NCI-H345 treated with DMSO at 0.1 percent for 48 hours (cell line): Measurements from ENCODE around the gene COA5.

Source experiments
- DNase-seq: peaks from one replicate; lab custom pipeline; 2025; ENCODE audit not compliant: unreplicated experiment; lab: John Stamatoyannopoulos, UW

The COA5 gene

DNA sequence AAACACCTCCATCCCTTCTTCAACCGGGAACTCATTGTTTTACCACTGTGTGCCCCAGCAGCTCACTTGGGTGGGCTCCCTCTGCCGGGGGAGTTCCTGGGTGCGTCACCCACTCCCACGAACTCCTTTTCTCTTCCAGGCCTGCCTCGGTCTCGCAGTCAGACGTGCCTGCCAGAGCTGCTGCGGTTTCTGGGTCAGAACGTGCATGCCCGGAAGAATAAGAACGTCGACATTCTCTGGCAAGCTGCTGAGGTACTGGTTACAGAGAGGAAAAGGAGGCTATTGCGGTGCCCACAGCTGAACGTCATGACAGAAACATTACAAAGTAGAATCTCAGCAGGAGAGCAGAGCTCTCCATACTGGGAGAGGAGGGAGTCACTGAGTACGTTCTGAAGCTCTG is 35.6 kb downstream of the COA5 start:
- no peak for DNase-seq

GRCh38 chr2:98572211-98572610 is 36.1 kb downstream of the COA5 start:
- DNase-seq: no peak

DNA sequence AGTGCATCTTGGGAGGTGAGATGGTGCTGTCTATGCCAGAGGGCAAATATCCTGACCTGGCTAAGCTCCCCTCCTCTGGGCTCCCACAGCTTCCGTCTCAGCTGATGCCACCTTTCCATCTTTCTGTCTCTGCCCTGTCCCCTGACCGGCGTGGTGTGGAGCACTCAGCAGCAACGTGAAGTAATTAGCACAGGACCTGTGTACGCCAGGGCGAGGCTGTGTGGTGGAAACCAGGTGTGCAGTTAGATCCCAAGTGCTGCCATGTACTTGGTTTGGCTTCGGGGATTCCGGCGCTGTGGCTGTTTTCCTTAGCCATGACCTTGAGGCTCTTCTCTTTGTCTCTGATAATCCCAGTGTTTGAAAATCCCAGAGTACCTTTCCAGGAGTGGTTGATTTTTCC is 36.5 kb downstream of the COA5 start:
- DNase-seq: no peak

DNA sequence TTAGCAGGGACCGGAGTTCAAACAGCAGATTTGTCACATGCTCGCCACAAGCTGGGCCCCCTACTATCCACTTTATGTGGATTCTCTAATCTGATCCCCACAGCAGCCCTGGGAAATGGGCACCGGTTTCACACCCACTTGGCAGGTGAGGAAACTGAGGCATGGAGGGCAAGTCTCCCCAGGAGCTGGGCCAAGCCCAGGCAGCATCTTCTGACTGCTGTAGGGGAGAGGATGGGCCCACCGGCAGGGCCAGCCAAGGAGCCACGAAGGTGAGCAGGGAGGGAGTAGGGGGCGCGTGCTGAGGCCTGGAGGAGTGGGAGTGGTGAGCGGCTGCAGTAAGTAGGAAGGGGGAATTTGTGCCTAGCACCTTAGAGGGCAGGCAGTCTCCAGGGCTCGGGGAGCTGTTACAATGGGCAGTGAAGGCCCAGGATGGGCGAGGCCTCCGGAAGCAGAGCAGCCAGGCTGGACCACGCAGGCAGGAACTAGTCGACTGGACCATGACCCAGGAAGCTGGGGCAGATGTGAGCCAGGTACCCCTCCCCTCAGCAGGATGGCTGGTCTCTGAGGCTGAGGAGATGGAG is 37.1 kb downstream of the COA5 start:
- no peak for DNase-seq

- DNase-seq: no peak
These were observed 38.0 kb downstream of the COA5 start for GRCh38 chr2:98570356-98570755.

DNA sequence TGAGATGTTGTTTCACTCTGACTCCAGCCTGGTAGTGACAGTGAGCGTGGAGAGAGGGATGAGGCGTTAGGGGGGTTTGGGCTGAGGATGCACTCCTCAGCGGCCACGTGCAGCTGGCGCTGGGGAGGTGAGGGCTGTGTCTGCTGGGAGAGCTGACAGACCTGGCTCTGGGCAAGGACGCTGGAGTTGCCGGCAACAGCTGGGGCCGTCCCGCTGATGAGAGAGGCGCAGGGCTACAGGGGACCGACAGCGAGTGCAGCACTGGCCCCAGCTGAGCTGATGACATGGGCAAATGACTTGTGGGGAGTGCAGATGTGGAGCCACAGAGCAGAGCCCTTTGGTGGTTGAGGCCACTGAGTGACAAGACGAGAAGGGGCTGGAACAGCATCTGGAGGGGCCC is 38.4 kb downstream of the COA5 start:
- no peak for DNase-seq

- peak; percentile 12 for DNase-seq
These were observed 39.0 kb downstream of the COA5 start for GRCh38 chr2:98569197-98569793.

GRCh38 chr2:98568161-98568956 is 40.0 kb downstream of the COA5 start:
- no peak for DNase-seq

DNA sequence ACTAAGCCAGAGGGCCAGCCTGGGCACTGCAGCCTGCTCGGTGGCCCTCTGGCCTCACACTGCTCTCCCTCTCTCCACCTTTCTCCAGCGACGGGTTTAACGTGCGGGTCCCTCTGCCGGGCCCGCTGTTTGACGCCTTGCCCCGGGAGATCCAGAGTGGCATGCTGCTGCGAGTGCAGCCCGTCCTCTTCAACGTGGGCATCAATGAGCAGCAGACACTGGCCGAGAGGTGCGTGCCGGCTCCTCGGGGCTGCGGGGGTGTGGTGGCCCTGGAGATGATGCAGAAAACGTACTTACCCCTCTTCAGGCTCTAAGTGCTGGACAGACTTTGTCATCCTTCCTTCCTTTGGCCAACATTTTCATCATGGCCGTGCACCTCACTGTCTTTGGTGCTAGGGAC is 42.4 kb downstream of the COA5 start:
- DNase-seq: no peak

- no peak for DNase-seq
These were observed 42.9 kb downstream of the COA5 start for GRCh38 chr2:98565286-98565860.

DNA sequence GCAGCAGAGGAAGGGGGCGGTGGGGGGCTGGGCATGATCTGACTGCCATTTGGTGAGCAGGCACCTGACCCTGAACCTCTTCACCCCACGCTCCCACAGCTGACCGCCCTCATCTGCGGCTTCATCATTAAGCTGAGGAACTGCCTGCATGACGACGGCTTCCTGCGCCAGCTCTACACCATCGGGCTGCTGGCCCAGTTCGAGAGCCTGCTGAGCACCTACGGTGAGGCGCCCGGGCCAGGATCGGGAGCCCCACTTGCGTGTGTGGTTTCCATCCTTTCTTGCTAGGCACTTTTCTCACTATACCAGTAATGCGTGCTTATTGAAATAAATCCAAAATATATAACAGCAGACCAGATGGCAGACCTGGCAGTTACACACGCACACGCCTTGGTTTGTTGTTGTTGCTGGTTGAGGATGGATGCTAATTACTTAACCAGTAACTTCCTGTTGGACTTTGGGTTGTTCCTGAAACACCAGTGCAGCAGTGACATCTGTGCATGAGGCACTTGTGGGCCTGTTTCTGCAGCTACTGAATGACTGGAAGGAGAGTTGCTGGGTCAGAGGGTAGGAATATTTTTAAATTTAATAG is 43.7 kb downstream of the COA5 start:
- no peak for DNase-seq

GRCh38 chr2:98563394-98563793 is 44.9 kb downstream of the COA5 start:
- no peak for DNase-seq

GRCh38 chr2:98561902-98562695 is 46.2 kb downstream of the COA5 start:
- DNase-seq: no peak

DNA sequence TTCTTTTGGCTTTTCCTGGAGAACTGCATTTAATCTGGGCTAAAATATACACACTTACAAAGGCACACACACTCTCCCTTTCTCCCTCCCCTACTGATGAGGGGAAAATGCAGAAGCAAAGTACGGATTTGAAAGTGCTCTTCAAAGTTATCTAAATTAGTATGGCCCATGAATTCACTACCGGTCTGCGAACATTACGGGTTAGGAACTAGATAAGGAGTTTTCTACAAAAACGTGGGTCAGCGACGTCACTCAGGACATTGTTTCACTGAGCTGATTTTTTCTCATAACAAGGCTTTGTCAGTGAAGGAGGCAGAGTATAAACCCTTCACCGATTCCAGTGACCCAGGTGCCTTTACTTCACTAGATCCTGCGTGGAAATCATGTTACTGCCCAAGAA is 47.3 kb downstream of the COA5 start:
- no peak for DNase-seq

GRCh38 chr2:98560256-98560771 is 48.0 kb downstream of the COA5 start:
- DNase-seq: no peak

GRCh38 chr2:98559581-98559980 is 48.7 kb downstream of the COA5 start:
- no peak for DNase-seq

GRCh38 chr2:98558852-98559530 is 49.3 kb downstream of the COA5 start:
- DNase-seq: no peak

- no peak for DNase-seq
These were observed 51.8 kb downstream of the COA5 start for GRCh38 chr2:98556344-98557033.

DNA sequence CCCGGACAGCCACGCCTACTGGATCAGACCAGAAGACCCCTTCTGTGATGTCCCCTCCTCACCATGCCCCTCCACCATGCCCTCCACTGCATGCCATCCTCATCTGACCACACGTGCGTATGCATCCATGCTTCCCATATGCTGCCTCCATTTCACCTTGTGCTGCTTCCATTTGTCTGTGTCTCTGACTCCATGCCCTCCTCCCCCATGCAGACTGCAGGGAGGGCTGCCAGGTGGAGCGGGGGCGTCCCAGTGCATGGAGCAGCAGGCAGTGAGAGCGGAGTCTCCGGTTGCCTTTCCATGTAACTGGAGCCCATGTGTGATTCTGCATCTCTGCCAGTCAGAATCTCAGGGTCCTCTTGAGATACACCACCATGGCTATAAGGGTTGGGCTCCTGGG is 52.6 kb downstream of the COA5 start:
- DNase-seq: no peak
